CD1c-positive myeloid dendritic cell (primary cell): ENCODE measurements around the gene MLLT10.

Experiments used
- DNase-seq: peaks from one replicate; pipeline ENCODE4 v3.0.0-alpha.2; 2016; ENCODE audit errors: extremely low spot score

Gene MLLT10

GRCh38 chr10:21501091-21501490 is 32.9 kb upstream of the MLLT10 start:
- DNase-seq: no peak

DNA sequence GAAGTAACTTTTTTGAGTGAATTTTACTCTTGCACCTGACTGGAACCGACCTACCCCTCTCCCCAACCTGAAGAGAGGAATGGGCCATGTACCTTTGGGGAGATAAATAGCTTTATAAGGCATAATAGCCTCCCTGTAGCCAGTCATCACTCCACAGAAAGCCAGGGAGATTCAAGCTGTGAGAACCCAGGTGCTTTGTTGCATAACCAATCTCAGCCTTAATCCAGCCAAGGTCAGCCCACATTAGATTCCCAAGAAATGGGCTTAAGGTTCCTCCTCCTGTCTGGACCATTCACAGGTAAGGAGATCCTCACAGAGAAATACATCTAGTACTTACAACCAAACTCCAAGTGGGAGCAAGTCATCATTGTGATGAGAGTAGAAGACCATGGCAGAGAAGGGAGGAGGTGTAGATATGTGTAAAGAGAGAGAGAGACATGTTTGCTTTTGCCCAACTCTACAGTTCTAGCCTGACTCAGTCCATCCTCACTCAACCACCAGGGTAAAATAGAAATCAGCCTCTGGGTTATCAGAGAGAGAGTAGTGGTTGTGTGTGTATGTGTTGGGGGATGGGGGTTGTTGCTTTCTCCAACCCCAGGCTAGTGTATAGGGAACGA is 32.2 kb upstream of the MLLT10 start:
- no peak for DNase-seq

DNA sequence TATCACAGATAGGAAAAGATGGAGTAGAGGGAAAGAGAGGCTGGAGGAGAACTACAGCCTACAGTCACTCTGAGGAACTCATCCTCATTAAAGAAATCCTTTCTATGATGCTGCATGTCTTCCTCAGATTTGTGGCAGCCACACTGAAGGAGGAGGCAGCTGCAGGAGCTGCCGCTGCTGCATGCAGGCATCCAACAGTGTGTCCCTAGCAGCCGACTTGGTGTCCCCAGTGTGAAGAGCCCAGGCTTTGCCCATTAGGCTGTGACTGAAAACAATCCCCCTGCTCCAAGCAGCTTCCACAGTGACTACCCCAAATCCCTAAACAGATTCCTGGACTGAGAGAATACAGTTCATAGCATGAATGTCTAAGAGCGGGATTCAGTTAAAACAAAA is 31.7 kb upstream of the MLLT10 start:
- no peak for DNase-seq

- no peak for DNase-seq
Measured at GRCh38 chr10:21503542-21503941, 30.5 kb upstream of the MLLT10 start.

- DNase-seq: no peak
Measured at GRCh38 chr10:21505711-21506278, 28.2 kb upstream of the MLLT10 start.

GRCh38 chr10:21506351-21506750 is 27.7 kb upstream of the MLLT10 start:
- no peak for DNase-seq

- no peak for DNase-seq
Measured at GRCh38 chr10:21507150-21507549, 26.9 kb upstream of the MLLT10 start.

DNA sequence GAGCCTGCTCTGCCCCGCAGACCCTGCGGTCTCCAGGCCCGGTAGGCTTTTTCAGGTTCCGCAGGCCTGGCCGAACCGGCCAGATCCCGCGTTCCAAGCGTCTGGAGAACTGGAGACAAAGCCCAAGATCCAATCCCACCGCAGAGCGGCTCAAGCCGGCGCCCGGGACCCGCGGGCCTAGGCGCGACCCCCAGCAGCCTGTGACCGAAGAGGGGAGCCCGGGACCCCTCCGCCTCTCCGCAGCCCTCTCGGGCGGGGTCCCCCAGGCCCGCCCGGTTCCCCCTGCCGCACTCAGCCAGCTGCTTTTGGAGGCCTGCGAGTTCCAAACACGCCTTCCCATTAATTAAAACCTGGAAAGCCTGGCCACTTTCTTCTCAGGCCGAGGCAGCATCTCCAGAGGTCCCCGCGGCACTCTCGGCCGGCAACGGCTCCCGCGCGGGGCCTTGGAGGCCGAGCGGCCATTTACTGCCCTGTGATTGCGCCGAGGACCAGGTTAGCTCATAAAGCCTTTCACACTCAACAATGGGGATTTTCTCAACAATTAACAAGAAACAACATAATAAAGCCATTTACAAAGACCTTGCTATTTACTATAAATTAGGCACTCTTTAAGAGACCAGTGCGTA is 25.2 kb upstream of the MLLT10 start:
- no peak for DNase-seq

DNA sequence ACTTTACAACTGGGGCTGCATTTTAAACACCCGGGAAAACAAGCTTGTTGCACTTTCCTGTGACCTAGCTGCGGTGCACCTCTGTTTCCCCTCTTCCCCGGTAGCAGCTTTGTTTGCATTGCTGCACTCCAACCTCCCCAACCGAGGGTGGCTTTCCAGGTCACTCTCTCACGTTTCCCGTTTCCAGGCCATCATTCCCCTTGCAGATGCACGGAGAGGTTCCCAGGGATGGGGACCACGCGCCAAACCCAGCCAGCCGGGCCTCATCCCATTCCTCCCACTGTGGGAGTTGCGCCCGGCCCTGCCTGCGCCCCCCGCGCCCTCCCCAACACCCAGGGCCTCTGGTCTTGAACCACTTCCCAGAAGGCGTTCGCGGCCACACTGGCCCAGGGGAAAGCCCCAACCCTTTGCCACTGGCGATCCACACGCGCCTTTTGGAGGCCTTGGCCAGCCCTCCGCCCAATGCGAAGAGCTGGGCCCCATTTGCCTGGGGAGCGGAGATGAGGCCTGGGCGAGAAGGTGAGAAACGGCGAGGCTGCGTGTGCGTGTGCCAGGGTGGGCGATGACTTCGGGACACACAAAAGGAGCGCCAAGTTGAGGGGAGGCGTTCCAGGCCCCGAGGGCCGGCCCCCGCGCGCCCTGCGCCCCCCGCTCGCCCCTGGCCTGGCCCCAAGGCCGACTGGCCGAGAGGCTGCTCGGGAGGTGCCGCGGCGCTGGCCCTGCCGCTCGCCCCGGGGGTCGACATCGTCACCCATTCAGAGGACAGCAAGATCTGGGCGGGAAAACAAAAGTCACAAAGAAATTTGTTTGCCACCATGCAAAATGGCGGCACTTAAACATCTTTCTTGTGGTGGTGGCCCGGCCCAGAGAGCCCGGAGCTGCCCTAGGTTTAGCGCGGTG is 24.4 kb upstream of the MLLT10 start:
- DNase-seq: no peak

DNA sequence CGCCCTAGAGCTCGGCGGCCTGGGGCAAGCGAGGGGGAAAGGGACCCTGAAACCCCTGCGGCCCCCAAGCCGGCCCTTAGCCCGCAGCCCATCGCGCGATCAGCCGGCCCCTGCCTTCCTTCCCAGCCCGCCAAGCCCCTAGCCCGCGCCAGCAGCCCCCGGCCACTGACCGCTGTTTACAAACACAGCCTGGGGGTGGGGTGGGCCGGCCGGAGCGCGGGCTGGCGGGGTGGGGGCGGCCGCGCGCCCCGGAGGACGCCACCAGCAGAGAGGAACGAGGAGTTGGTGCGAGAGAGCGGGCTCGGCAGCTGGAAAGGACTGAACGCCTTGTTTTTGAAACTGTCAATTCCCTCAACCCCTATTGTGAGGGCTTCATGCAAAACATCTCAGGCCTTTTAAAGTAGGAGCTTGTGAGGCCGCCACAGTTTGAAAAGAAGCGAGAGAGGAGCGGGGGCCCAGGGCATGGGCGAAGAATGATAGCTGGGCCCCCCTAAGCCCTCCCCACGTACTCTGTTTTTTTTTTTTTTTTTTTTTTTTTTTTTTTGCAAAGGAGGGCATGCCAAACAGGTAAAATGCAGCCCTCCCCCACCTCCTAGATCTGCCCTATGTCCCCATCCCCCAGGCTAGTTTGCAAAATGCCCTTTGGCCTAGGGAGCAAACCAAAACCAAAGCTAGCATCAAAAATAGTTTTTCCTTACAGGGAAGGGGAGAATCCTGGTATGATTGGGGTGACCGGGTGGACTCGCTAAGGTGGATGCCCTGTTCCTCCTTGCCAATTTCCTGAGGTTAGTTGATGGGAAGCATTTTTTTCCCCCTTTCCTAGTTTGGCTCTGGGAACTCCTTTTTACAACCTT is 23.6 kb upstream of the MLLT10 start:
- DNase-seq: no peak

DNA sequence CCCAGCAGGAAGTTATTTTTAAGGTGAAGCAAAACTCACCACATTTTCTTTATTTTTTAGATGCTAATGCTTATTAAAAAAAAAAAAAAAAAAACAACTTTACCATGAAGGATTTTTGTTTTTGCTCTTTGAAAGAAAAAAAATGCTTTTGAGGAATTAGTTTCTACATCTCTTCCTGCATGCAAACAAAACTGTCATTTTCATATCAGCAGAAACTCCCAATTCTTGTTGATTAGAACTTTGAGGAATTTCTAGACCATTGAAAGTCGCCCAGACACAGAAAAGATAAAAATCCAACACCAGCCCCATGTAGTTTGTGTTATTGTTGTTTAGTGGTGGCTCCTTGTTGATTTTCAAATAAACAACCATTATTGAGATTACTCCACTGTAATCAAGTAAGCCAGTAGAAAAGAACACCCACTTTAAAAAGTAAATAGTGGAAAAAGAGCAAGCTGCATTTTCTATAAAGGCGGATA is 22.9 kb upstream of the MLLT10 start:
- no peak for DNase-seq

DNA sequence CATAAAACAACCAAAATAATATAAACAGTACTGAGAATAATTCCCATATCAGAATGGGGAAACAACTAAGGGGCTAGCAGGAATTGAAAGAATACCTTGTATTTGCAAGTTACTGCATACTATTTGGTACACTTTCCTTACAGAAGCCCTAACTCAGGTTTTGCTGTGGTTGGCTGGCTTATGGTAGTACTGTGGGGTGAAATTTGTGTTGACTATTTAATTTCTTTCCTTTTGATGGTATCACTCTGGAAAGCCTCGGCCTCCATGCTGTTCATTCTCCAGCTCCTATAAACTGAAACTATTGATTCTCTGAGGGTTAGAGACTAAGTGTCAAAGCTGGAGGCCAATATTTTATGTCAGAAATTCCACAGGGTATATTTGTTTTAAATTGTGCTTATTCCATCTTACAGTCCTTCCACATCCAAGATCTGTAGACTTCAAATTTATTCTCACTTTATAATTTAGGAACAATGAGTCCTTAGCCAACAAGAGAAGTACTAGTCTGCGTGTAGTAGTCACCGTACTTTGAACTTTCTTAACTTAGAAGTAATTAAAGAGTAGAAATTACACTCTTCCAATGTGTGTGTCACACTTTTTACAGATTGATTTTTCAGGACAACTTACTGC is 22.0 kb upstream of the MLLT10 start:
- no peak for DNase-seq

GRCh38 chr10:21512573-21513404 is 21.2 kb upstream of the MLLT10 start:
- no peak for DNase-seq

- no peak for DNase-seq
Measured at GRCh38 chr10:21513405-21513788, 20.6 kb upstream of the MLLT10 start.

GRCh38 chr10:21514129-21514817 is 19.8 kb upstream of the MLLT10 start:
- DNase-seq: no peak

DNA sequence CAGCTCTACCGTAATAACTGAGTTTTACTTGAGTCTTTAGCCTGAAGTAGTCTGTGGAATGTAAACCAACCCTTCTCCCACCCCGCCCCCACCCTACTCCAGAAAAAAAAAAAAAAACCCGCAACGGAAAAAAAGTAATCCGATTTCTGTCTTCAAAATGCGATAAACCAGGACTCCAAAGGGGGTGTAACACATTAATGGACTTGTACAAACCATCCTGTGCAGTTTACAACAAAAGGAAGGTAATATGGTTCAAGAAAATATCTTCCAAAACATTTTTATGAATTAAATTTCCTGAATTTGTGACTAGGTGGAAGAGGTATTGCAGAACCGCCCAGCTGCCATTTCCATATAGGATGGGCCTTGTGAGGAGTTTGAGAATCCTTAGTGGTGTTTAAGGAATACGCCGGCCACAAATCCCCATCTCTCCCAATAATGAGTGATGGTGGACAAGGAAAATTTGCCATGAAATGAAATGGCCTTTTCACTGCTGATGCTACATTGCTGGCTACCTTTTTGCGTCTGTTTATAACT is 19.1 kb upstream of the MLLT10 start:
- DNase-seq: no peak

DNA sequence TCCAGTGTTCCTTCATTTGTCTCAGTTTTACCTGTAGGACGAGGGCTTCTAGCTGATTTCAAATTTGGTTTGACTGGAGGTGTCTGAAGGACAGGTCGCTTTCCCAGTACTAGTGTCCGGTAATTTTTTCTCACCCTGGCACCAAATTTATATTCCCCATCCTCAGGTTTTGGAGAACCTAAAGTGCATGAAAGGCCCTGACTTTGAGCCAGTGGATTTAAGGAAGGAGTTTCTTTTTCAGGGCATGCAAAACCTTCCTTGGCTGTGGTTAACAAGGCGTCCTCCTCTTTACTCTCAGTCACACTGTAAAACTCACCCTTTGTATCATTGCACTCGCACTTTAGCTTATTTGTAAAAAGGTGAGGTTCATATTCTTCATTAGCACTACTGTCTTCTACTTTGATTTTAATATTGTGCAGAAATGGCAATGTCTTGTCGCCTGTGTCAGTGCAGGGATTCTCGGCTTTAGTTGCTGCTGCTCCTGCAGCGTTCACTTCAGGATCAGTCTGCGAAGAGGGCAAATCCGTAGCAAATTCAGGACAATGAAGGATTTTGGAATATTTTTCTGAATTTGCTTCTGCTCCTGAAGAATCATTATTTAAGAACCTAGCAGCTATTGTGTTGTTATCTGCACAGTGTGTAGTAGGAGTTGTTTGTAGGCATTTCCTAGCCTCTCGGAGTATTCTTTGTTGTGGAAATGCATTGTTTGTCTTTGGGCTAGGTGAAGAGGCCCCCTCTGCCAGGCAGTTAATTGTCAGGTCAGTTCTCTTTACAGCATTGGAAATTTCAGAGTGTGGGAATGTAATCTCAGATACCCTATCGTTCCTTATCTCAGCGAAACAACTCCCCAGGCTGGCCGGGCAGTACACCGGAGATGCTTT is 18.4 kb upstream of the MLLT10 start:
- no peak for DNase-seq
